LNCaP clone FGC (cell line): Measurements from ENCODE around the gene AKAP12.

ENCODE experiments used
- DNase-seq: peaks from one replicate; pipeline ENCODE4 v3.0.0-alpha.2; 2011; ENCODE audit warnings: low read depth
- H3K4me3 ChIP-seq: 2 replicates; pipeline ENCODE4 v1.5.1; 2011; ENCODE audit warnings: mild to moderate bottlenecking, low read depth, low read length, control low read depth
- CTCF ChIP-seq: IDR thresholded peaks from 2 replicates; pipeline ENCODE4 v1.5.1; 2012; ENCODE audit warnings: mild to moderate bottlenecking; ENCODE audit not compliant: control insufficient read depth, insufficient read depth; ENCODE audit errors: extremely low read depth

Gene AKAP12

GRCh38 chr6:151230277-151230577 is 9.5 kb upstream of the AKAP12 start:
- DNase-seq: no peak
- H3K4me3 ChIP-seq: no peak overlapping the region
- TF ChIP-seq CTCF: no peak

GRCh38 chr6:151232899-151233298 is 6.9 kb upstream of the AKAP12 start:
- no peak for TF ChIP-seq CTCF
- DNase-seq: peak; percentile 23
- no peak overlapping the region for H3K4me3 ChIP-seq

GRCh38 chr6:151233731-151234130 is 6.0 kb upstream of the AKAP12 start:
- no peak overlapping the region for H3K4me3 ChIP-seq
- no peak for TF ChIP-seq CTCF
- no peak for DNase-seq

- peak; percentile 84 for DNase-seq
- H3K4me3 ChIP-seq: no peak overlapping the region
- TF ChIP-seq CTCF: no peak
Observed at GRCh38 chr6:151236668-151237401, 2.9 kb upstream of the AKAP12 start.

- H3K4me3 ChIP-seq: peak overlapping the region; percentile 49
- DNase-seq: no peak
- TF ChIP-seq CTCF: no peak
Observed at GRCh38 chr6:151240036-151240685, 394 bp downstream of the AKAP12 start.

GRCh38 chr6:151240791-151241642 is 1.2 kb downstream of the AKAP12 start:
- H3K4me3 ChIP-seq: peak overlapping the region; percentile 49
- TF ChIP-seq CTCF: no peak
- DNase-seq: no peak
